GM19455 (cell line): ENCODE data around the gene BASP1.
"Not testable (repeated sequence)": the region's sequence is repeated elsewhere in the genome, so short reads cannot be mapped to it uniquely, and the experiment has no call there.

Experiments used
- ATAC-seq: cut with Tn5 transposase; IDR thresholded peaks from one replicate; pipeline ENCODE4 v1.9.1; 2021; ENCODE audit not compliant: unreplicated experiment

Gene BASP1

GRCh38 chr5:17190799-17191391 lies 26.5 kb upstream of the BASP1 start:
- ATAC-seq: no peak

GRCh38 chr5:17191574-17191973 lies 25.9 kb upstream of the BASP1 start:
- ATAC-seq: not testable (repeated sequence)

- no peak for ATAC-seq
These were observed 25.2 kb upstream of the BASP1 start for GRCh38 chr5:17192191-17192590.

GRCh38 chr5:17196024-17196423 lies 21.4 kb upstream of the BASP1 start:
- ATAC-seq: no peak

- no peak for ATAC-seq
These were observed 20.7 kb upstream of the BASP1 start for GRCh38 chr5:17196697-17197096.

- ATAC-seq: peak; percentile 59
These were observed 13.9 kb upstream of the BASP1 start for GRCh38 chr5:17203329-17204132.

- ATAC-seq: no peak
These were observed 13.3 kb upstream of the BASP1 start for GRCh38 chr5:17204133-17204489.

- ATAC-seq: no peak
These were observed 11.4 kb upstream of the BASP1 start for GRCh38 chr5:17206021-17206420.

GRCh38 chr5:17212191-17212590 lies 5.2 kb upstream of the BASP1 start:
- ATAC-seq: no peak

- no peak for ATAC-seq
These were observed 4.4 kb upstream of the BASP1 start for GRCh38 chr5:17212996-17213395.

GRCh38 chr5:17213938-17214337 lies 3.5 kb upstream of the BASP1 start:
- ATAC-seq: no peak

GRCh38 chr5:17214893-17215292 lies 2.5 kb upstream of the BASP1 start:
- ATAC-seq: no peak

- no peak for ATAC-seq
These were observed 2.1 kb upstream of the BASP1 start for GRCh38 chr5:17215361-17215760.

GRCh38 chr5:17216176-17216973 lies 1.1 kb upstream of the BASP1 start:
- ATAC-seq: peak; percentile 51

GRCh38 chr5:17216974-17217492 lies 398 bp upstream of the BASP1 start:
- no peak for ATAC-seq

GRCh38 chr5:17218353-17219005 lies 1.0 kb downstream of the BASP1 start:
- peak; percentile 37 for ATAC-seq

GRCh38 chr5:17219006-17219422 lies 1.6 kb downstream of the BASP1 start:
- ATAC-seq: peak; percentile 15

- no peak for ATAC-seq
These were observed 2.0 kb downstream of the BASP1 start for GRCh38 chr5:17219469-17219868.

- no peak for ATAC-seq
These were observed 2.6 kb downstream of the BASP1 start for GRCh38 chr5:17219992-17220391.

GRCh38 chr5:17220469-17220868 lies 3.0 kb downstream of the BASP1 start:
- no peak for ATAC-seq
